HG02571 (cell line): ENCODE data around the gene NSG1.

Experiments
- ATAC-seq: cut with Tn5 transposase; IDR thresholded peaks from one replicate; pipeline ENCODE4 v1.9.1; 2021; ENCODE audit warnings: mild to moderate bottlenecking, moderate library complexity; ENCODE audit not compliant: unreplicated experiment

Gene NSG1

GRCh38 chr4:4395371-4395770 lies 8.5 kb downstream of the NSG1 start:
- no peak for ATAC-seq

GRCh38 chr4:4395849-4396627 lies 9.1 kb downstream of the NSG1 start:
- ATAC-seq: no peak

- no peak for ATAC-seq
Measured at GRCh38 chr4:4396628-4397440, 9.9 kb downstream of the NSG1 start.

GRCh38 chr4:4397441-4397819 lies 10.5 kb downstream of the NSG1 start:
- ATAC-seq: no peak

GRCh38 chr4:4398430-4398829 lies 11.5 kb downstream of the NSG1 start:
- ATAC-seq: no peak

- ATAC-seq: no peak
Measured at GRCh38 chr4:4401036-4401435, 14.1 kb downstream of the NSG1 start.

GRCh38 chr4:4402966-4403365 lies 16.1 kb downstream of the NSG1 start:
- no peak for ATAC-seq

- no peak for ATAC-seq
Measured at GRCh38 chr4:4405358-4405962, 18.6 kb downstream of the NSG1 start.

- ATAC-seq: no peak
Measured at GRCh38 chr4:4406455-4407298, 19.8 kb downstream of the NSG1 start.

- ATAC-seq: no peak
Measured at GRCh38 chr4:4407299-4408131, 20.6 kb downstream of the NSG1 start.

GRCh38 chr4:4408132-4408523 lies 21.2 kb downstream of the NSG1 start:
- ATAC-seq: no peak

- no peak for ATAC-seq
Measured at GRCh38 chr4:4408576-4409335, 21.9 kb downstream of the NSG1 start.

- ATAC-seq: no peak
Measured at GRCh38 chr4:4409416-4410115, 22.7 kb downstream of the NSG1 start.

GRCh38 chr4:4410271-4410670 lies 23.4 kb downstream of the NSG1 start:
- no peak for ATAC-seq

GRCh38 chr4:4411906-4412305 lies 25.0 kb downstream of the NSG1 start:
- no peak for ATAC-seq

GRCh38 chr4:4412641-4413372 lies 25.9 kb downstream of the NSG1 start:
- no peak for ATAC-seq

- no peak for ATAC-seq
Measured at GRCh38 chr4:4413373-4413725, 26.4 kb downstream of the NSG1 start.

GRCh38 chr4:4413806-4414205 lies 26.9 kb downstream of the NSG1 start:
- no peak for ATAC-seq
